Measurements from ENCODE around the gene OR5M8. TPM values are rescaled to one million over a fixed set of nuclear protein-coding genes. Genes with fewer than 3 reads are reported as not detected.

The OR5M8 gene
- total RNA-seq, 2 donors from 2014 or later: not detected

Other genes with a start within 250 kb of the OR5M8 start
- not detected for gene OR5T3, start 239.1 kb downstream of the OR5M8 start, total RNA-seq
- gene OR5T1, start 217.2 kb downstream of the OR5M8 start, total RNA-seq: not detected
- not detected for gene OR8H1, start 199.1 kb downstream of the OR5M8 start, total RNA-seq
- not detected for gene OR8K3, start 176.2 kb downstream of the OR5M8 start, total RNA-seq
- not detected for gene OR8K1, start 145.3 kb downstream of the OR5M8 start, total RNA-seq
- not detected for gene OR8J1, start 137.1 kb downstream of the OR5M8 start, total RNA-seq
- gene OR8U1, start 115.7 kb downstream of the OR5M8 start, total RNA-seq: not detected
- not detected for gene OR5AL1, start 78.7 kb downstream of the OR5M8 start, total RNA-seq
- gene OR5M3, start 18.0 kb downstream of the OR5M8 start, total RNA-seq: not detected
- not detected for gene OR5M11, start 51.9 kb upstream of the OR5M8 start, total RNA-seq
- not detected for gene OR5M10, start 86.4 kb upstream of the OR5M8 start, total RNA-seq
- gene OR5M1, start 123.5 kb upstream of the OR5M8 start, total RNA-seq: not detected
- gene OR5AP2, start 151.1 kb upstream of the OR5M8 start, total RNA-seq: not detected
- not detected for gene OR5AR1, start 172.3 kb upstream of the OR5M8 start, total RNA-seq
- gene OR9G1, start 207.7 kb upstream of the OR5M8 start, total RNA-seq: not detected

Measured in T-helper 17 cell (primary cell).